ENCODE data around the gene EXOSC3. TPM values are rescaled to one million over a fixed set of nuclear protein-coding genes. Genes with fewer than 3 reads are reported as not detected.

EXOSC3 gene
- total and polyA plus RNA-seq, 2 experiments from 2014 or later, result 48.0 to 51.6 TPM

- no peaks in the 10 kb centered on the region for H3K36me3 ChIP-seq
- H3K4me3 ChIP-seq, result no peak overlapping the region
- H3K9me3 ChIP-seq (ENCODE audit: low read depth), result no peaks in the 10 kb centered on the region
- peaks cover 21% of the 10 kb centered on the region for H3K27me3 ChIP-seq
- TF ChIP-seq CTCF (IDR thresholded peaks at IDR 0.05; ENCODE audit: low read depth, low read length), result no peak
- no peak overlapping the region for H3K27ac ChIP-seq
- no peaks in the 10 kb centered on the region for H3K4me1 ChIP-seq (ENCODE audit: low read depth)
- no peak for DNase-seq (ENCODE audit: low read depth in 1 of 2, low spot score in 1 of 2)
These were observed 54.0 kb downstream of the EXOSC3 start for GRCh38 chr9:37730839-37731238.

GRCh38 chr9:37730256-37730655 lies 54.6 kb downstream of the EXOSC3 start:
- TF ChIP-seq CTCF (IDR thresholded peaks at IDR 0.05; ENCODE audit: low read depth, low read length), result no peak
- DNase-seq (ENCODE audit: low read depth in 1 of 2, low spot score in 1 of 2), result no peak
- Histone ChIP-seq H3K4me3 (no peak overlapping the region), H3K4me1 (ENCODE audit: low read depth) (no peaks in the 10 kb centered on the region), H3K9me3 (ENCODE audit: low read depth) (no peaks in the 10 kb centered on the region), H3K27me3 (peaks cover 17% of the 10 kb centered on the region), H3K36me3 (no peaks in the 10 kb centered on the region), H3K27ac (no peak overlapping the region)

Other genes with a start within 250 kb of the EXOSC3 start
- 19.8 and 25.6 TPM in 2 replicates for gene FBXO10, start 208.7 kb downstream of the EXOSC3 start, total RNA-seq
- gene FBXO10, start 208.7 kb downstream of the EXOSC3 start, polyA plus RNA-seq, result 10.6 and 13.4 TPM in 2 replicates
- 63.3 and 137 TPM in 2 replicates for gene TOMM5, start 192.5 kb downstream of the EXOSC3 start, total RNA-seq
- 208 and 264 TPM in 2 replicates for gene TOMM5, start 192.5 kb downstream of the EXOSC3 start, polyA plus RNA-seq
- 0.15 and 1.5 TPM in 2 replicates for gene FRMPD1, start 134.1 kb downstream of the EXOSC3 start, total RNA-seq
- 0.32 TPM in 1 of 2 replicates, not detected in the other for gene FRMPD1, start 134.1 kb downstream of the EXOSC3 start, polyA plus RNA-seq
- gene TRMT10B, start 31.3 kb downstream of the EXOSC3 start, total RNA-seq, result 4.1 and 4.5 TPM in 2 replicates
- 8.8 and 12.5 TPM in 2 replicates for gene TRMT10B, start 31.3 kb downstream of the EXOSC3 start, polyA plus RNA-seq
- gene DCAF10, start 15.7 kb upstream of the EXOSC3 start, total RNA-seq, result 19.6 and 23.1 TPM in 2 replicates
- gene DCAF10, start 15.7 kb upstream of the EXOSC3 start, polyA plus RNA-seq, result 22.9 and 25.2 TPM in 2 replicates
- gene SLC25A51, start 119.1 kb upstream of the EXOSC3 start, total RNA-seq, result 17.0 and 21.1 TPM in 2 replicates
- 13.0 and 14.1 TPM in 2 replicates for gene SLC25A51, start 119.1 kb upstream of the EXOSC3 start, polyA plus RNA-seq

All from cardiac muscle cell (in vitro differentiated cells and primary cell).